ENCODE results near the gene PAFAH2.

The PAFAH2 gene

GRCh38 chr1:26031196-26031595 lies 33.3 kb upstream of the PAFAH2 start:
- no peak for DNase-seq

DNA sequence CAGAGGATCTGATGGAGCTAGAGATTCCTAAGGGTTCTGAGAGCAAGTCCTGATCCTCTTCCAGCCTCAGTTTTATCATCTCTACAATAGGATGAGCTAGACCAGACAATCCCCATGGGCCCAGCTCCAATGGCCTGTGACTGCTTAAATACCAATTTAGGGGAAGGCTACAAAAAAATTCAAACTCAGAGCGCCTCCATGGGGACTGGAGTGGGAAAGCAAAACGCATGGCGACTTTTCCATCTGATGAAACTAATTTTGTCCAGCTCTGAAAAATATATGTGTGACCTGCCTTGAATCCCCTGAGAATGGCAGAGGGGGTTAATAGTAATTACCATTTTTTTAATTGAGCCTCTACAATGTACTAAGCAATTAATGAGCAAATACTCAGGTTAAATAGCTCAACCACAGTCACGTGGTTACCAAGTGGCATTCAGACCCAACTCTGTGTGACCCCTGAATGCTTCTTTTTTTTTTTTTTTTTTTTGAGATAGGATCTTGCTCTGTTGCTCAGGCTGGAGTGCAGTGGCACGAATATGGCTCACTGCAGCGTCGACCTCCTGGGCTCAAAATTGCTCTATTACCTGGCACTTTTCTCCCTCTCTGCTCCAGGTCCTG lies 32.1 kb upstream of the PAFAH2 start:
- no peak for DNase-seq

GRCh38 chr1:26029054-26029863 lies 31.4 kb upstream of the PAFAH2 start:
- DNase-seq, result no peak

DNA sequence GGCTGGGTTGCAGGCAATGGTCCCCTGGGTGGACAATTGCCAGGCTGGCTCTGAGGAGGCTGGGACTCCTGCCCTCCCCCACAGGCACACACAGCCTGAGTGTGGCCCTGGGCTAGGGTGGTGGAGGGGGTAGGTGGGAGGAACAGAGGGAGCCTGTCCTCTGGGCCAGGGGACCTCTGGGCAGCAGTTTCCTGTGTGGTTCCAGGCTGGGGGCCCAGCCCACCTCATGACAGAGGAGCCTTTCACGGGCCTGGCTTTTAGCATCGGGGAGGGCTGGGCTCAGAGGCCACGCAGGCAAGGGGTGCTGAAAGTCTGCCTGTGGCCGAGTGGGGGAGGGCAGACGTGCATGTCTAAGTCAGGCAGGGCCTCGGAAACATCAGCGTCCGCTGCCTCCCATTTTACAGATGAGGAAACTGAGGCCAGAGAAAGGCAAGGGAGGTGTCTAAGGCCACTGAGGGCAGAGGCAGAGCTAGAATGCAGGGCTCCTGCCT lies 30.7 kb upstream of the PAFAH2 start:
- DNase-seq, result no peak

- no peak for DNase-seq
Measured at GRCh38 chr1:26027716-26028489, 30.0 kb upstream of the PAFAH2 start.

GRCh38 chr1:26025517-26025916 lies 27.7 kb upstream of the PAFAH2 start:
- no peak for DNase-seq

GRCh38 chr1:26025060-26025459 lies 27.2 kb upstream of the PAFAH2 start:
- no peak for DNase-seq

DNA sequence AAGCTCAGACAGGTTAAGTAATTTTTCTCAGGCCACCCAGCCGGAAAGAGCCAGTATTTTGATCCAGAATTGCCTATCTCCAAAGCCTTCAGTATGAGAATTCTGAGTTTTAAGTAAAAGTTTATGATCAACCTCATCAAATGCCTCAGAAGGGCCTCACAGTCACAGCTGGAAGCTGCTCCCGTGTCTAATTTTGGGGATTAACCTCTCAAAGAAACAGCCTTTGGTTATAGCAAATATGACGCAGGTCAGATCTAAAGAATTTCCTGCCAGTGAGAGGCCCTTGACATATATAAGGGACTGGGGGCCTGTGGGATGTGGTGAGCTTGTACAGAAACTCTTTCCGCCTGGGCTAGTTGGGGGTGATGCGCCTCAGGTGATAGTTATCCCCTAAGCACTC lies 26.0 kb upstream of the PAFAH2 start:
- DNase-seq, result no peak

- no peak for DNase-seq
Measured at GRCh38 chr1:26023009-26023408, 25.1 kb upstream of the PAFAH2 start.

DNA sequence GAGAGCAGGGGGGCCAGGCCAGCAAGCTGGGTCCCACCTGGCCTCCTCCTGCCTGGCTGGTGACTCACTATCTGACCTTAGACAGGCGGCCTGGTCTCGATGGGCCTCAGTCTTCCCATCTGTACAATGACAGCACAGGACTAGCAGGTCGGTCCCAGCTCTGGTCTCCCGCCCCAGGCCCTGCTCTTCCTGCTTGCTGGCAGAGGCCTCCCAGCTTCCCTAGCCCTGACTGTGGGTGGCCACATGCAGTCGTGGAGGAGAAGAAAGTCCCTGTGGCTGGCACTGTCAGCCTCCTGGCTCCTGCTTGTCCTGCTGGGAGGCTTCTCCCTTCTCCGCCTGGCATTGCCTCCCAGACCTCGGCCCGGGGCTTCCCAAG lies 24.5 kb upstream of the PAFAH2 start:
- no peak for DNase-seq

- DNase-seq, result no peak
Measured at GRCh38 chr1:26021647-26022403, 24.0 kb upstream of the PAFAH2 start, which contains the start of gene EXTL1. Gene EXTL1 (plus strand): TSS chr1:26021775. CDS start chr1:26022647, 872 bp downstream.

GRCh38 chr1:26020941-26021646 lies 23.2 kb upstream of the PAFAH2 start:
- DNase-seq, result no peak

DNA sequence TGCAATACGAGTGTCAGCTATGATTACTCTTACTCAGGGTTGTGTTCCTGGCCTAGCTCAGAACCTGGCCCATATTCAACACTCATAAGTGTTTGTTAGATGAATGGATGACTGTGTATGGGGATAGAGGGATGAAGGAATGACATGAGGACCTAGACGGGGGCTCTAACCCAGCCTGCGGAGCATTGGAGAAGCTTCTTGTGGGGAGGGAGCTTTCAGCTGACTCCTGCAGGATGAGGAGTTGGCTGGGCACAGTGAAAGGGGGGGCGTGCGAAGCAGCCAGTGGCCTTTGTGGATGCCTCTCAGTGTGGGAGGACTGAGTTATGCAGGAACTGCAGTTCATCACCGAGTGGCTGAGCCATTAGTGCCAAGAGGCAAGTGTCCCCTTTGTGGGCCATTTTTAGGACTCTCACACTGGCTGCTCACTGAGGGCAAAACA lies 22.5 kb upstream of the PAFAH2 start:
- DNase-seq, result no peak

- no peak for DNase-seq
Measured at GRCh38 chr1:26019641-26020315, 21.9 kb upstream of the PAFAH2 start.

- no peak for DNase-seq
Measured at GRCh38 chr1:26017606-26018005, 19.7 kb upstream of the PAFAH2 start.

DNA sequence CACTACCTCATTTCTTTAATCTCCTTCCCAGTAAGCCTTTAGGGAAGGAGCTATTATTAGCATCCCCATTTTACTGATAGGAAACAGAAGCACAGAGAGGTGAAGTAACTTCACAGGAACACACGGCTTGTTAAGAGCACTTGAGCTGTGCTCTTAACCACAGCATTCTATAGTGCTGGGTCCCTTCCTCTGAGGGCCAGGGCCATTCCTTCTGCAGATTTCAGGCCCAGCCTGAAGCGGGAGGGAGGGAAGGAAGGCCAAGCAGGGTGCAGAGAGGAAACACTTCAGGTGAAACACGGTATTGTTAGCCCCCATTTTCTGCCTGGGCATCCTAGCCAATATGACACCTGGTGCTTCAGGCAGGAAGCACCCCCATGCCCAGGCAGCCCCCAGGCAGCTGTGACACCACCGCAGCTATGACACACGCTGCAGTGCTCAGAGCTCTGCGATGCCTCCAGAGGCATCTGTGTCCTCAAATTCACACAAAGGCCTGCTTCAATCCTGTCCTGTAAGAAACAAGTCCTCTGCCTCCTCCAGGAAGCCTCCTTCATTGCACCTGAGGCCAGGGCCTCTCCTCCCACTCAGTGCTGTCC lies 19.2 kb upstream of the PAFAH2 start:
- DNase-seq, result no peak

DNA sequence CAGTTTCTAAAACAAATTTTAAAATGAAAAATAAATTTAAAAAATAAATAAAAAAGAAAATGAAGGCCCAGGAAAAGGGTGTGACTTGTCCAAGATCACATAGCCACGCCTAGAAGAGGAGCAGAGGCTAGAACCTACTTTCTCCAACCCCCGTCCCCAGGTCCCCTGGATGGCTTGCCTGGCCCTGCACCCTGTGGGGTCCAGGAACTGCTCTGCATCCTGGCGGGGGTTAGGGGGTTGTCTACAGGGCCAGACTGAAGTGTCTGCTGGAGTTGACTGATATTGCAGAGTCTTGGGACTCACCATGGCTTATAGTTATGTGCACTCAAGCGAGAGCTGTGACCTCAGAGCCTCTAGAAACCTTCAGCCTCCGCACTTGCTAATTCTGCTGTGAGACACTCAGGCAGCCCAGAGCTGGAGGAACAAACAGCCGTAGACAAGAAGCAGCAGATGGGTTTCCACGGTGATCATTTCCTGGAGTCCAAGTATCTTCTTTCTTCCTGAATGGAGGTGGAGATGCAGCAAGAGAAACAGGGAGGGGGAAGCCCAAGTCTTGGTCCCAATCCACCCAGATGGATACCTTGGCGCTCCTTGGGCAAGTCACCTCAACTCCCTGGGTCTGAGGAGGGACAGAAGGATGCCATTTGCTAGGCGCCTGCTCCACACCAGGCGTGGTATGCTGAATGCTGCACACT lies 18.5 kb upstream of the PAFAH2 start:
- no peak for DNase-seq

- DNase-seq, result no peak
Measured at GRCh38 chr1:26015358-26015757, 17.5 kb upstream of the PAFAH2 start.

GRCh38 chr1:26014179-26014578 lies 16.3 kb upstream of the PAFAH2 start:
- DNase-seq, result no peak

DNA sequence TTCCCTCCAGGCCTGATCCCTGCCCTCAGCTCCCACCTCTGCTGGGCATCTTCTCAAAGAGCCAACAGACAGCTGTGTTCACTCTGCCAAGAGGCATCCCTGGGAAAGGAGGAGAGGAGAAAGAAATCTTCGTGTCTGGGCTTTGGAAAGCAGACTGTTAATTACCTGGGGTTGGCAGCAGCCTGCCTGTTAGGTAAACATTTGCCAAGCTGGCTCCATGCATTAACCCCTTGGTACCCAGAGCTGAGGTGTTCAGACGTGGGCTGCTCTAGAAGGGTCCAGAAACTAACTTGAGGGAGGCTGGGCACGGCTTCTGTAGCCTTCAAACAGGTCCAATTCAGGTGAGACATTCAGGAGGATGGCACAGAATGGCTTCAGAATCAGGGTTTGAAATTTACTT lies 15.0 kb upstream of the PAFAH2 start:
- no peak for DNase-seq

Measured in T-helper 2 cell (primary cell).